Activated naive CD4-positive, alpha-beta T cell treated with anti-CD3 and anti-CD28 coated beads for 36 hours (primary cell): ENCODE data around the gene SLC34A3. TPM values are rescaled to one million over a fixed set of nuclear protein-coding genes. Genes with fewer than 3 reads are reported as not detected.
A peak's percentile ranks its signal among the peaks of the same experiment; 100 is the strongest.
"Not testable (repeated sequence)": the region's sequence is repeated elsewhere in the genome, so short reads cannot be mapped to it uniquely, and the experiment has no call there.

Source experiments
- CTCF ChIA-PET: fragments of 350-600 bp; sonication (Branson Sonifier 250); formaldehyde crosslinking; loops from one replicate; lab custom pipeline; 2021; ENCODE audit warnings: antibody characterized with exemption; lab: Charles Lee
- DNase-seq: peaks from one replicate; pipeline ENCODE4 v3.0.0-alpha.2; 2020
- H3K27ac Mint-ChIP-seq: one replicate; pipeline ENCODE4 v1.8.0; 2021; ENCODE audit warnings: mild to moderate bottlenecking, mixed read lengths
- H3K27me3 Mint-ChIP-seq: one replicate; pipeline ENCODE4 v1.8.0; 2021; ENCODE audit warnings: low read depth, mixed read lengths
- H3K36me3 Mint-ChIP-seq: one replicate; pipeline ENCODE4 v1.8.0; 2021; ENCODE audit warnings: low read depth, mixed read lengths
- H3K4me1 Mint-ChIP-seq: one replicate; pipeline ENCODE4 v1.8.0; 2021; ENCODE audit warnings: low read depth, mixed read lengths
- H3K4me3 Mint-ChIP-seq: one replicate; pipeline ENCODE4 v1.8.0; 2021; ENCODE audit warnings: mild to moderate bottlenecking, moderate library complexity, mixed read lengths
- H3K9me3 Mint-ChIP-seq: one replicate; pipeline ENCODE4 v1.8.0; 2021; ENCODE audit warnings: mixed read lengths
- intact Hi-C: fragments of 100-400 bp; cut with micrococcal nuclease; formaldehyde crosslinking; loops from one replicate; pipeline ENCODE4 v1.15.1; 2023
- total RNA-seq, 2 experiments: library from RNA; stranded (reverse); gene quantifications; one replicate each; pipeline ENCODE4 v1.2.3, GENCODE V29; 2021

SLC34A3 gene
- total RNA-seq, 2 experiments from 2014 or later, result not detected

GRCh38 chr9:137234055-137234697, 3.5 kb downstream of the SLC34A3 start:
- intact Hi-C loops, result no loop called here
- Mint-ChIP-seq H3K4me3 (no peak overlapping the region), H3K36me3 (peaks cover 2% of the 10 kb centered on the region), H3K27ac (no peak overlapping the region), H3K9me3 (no peaks in the 10 kb centered on the region), H3K27me3 (no peaks in the 10 kb centered on the region), H3K4me1 (peaks cover 19% of the 10 kb centered on the region)
- CTCF ChIA-PET, result interaction anchor here (1.4 kb wide), 1 partner anchor 45 kb away, joined by 6 read pairs; the partner anchor contains the start of gene SSNA1
- DNase-seq, result no peak

GRCh38 chr9:137234758-137235423, 4.2 kb downstream of the SLC34A3 start:
- Mint-ChIP-seq H3K4me3 (no peak overlapping the region), H3K27me3 (no peaks in the 10 kb centered on the region), H3K36me3 (peaks cover 2% of the 10 kb centered on the region), H3K9me3 (no peaks in the 10 kb centered on the region), H3K4me1 (peaks cover 23% of the 10 kb centered on the region), H3K27ac (no peak overlapping the region)
- intact Hi-C loops, result loop anchor here (5.0 kb wide), 1 partner anchor 188 kb away; the partner anchor contains the start of gene NPDC1
- CTCF ChIA-PET, result interaction anchor here (1.4 to 2.6 kb wide), 2 partner anchors 46 to 105 kb away, joined by 6 to 10 read pairs; partner anchors contain the start of gene SSNA1
- DNase-seq, result no peak

- peaks cover 2% of the 10 kb centered on the region for H3K36me3 Mint-ChIP-seq
- intact Hi-C loops, result loop anchor here (1.0 to 5.0 kb wide), 2 partner anchors 117 to 188 kb away; partner anchors contain the start of gene NPDC1
Observed at GRCh38 chr9:137235424-137236237, 4.9 kb downstream of the SLC34A3 start.

GRCh38 chr9:137236238-137236935, 5.7 kb downstream of the SLC34A3 start:
- CTCF ChIA-PET, result interaction anchor here (0.6 to 2.6 kb wide), 27 partner anchors 9 to 697 kb away, joined by 3 to 22 read pairs (median 4); partner anchors contain the start of genes ANAPC2, NELFB, RNF208 and RNF224
- H3K4me3 Mint-ChIP-seq, result no peak overlapping the region

More at GRCh38 chr9:137235424-137236237, 4.9 kb downstream of the SLC34A3 start:
- Mint-ChIP-seq H3K27me3 (no peaks in the 10 kb centered on the region), H3K9me3 (no peaks in the 10 kb centered on the region), H3K4me1 (peaks cover 23% of the 10 kb centered on the region), H3K4me3 (no peak overlapping the region), H3K27ac (no peak overlapping the region)
- DNase-seq, result no peak
- CTCF ChIA-PET, result interaction anchor here (1.1 to 2.6 kb wide), 16 partner anchors 9 to 458 kb away, joined by 3 to 22 read pairs (median 6); partner anchors contain the start of genes NELFB, RNF208, RNF224 and SSNA1

GRCh38 chr9:137236936-137237421, 6.3 kb downstream of the SLC34A3 start:
- CTCF ChIA-PET, result interaction anchor here (0.7 to 2.6 kb wide), 26 partner anchors 10 to 698 kb away, joined by 3 to 22 read pairs (median 4); partner anchors contain the start of genes ANAPC2, NELFB, RNF208 and RNF224
- intact Hi-C loops, result loop anchor here (1.0 to 5.0 kb wide), 2 partner anchors 119 to 190 kb away; partner anchors contain the start of gene NPDC1

More at GRCh38 chr9:137236238-137236935, 5.7 kb downstream of the SLC34A3 start:
- peaks cover 23% of the 10 kb centered on the region for H3K4me1 Mint-ChIP-seq
- H3K36me3 Mint-ChIP-seq, result peaks cover 5% of the 10 kb centered on the region
- no peaks in the 10 kb centered on the region for H3K27me3 Mint-ChIP-seq
- peak; percentile 94 for DNase-seq
- no peak overlapping the region for H3K27ac Mint-ChIP-seq
- no peaks in the 10 kb centered on the region for H3K9me3 Mint-ChIP-seq
- intact Hi-C loops, result loop anchor here (1.0 to 5.0 kb wide), 2 partner anchors 118 to 189 kb away; partner anchors contain the start of gene NPDC1

GRCh38 chr9:137237759-137238726, 7.3 kb downstream of the SLC34A3 start:
- Mint-ChIP-seq H3K9me3 (no peaks in the 10 kb centered on the region), H3K4me1 (peaks cover 33% of the 10 kb centered on the region), H3K27ac (no peak overlapping the region), H3K4me3 (no peak overlapping the region), H3K36me3 (peaks cover 18% of the 10 kb centered on the region), H3K27me3 (no peaks in the 10 kb centered on the region)
- intact Hi-C loops, result loop anchor here (5.0 kb wide), 1 partner anchor 191 kb away; the partner anchor contains the start of gene NPDC1
- CTCF ChIA-PET, result interaction anchor here (0.6 to 2.6 kb wide), 8 partner anchors 9 to 142 kb away, joined by 3 to 17 read pairs (median 4); partner anchors contain the start of genes RNF208 and RNF224
- DNase-seq, result no peak

More at GRCh38 chr9:137236936-137237421, 6.3 kb downstream of the SLC34A3 start:
- no peak for DNase-seq
- no peaks in the 10 kb centered on the region for H3K9me3 Mint-ChIP-seq
- no peaks in the 10 kb centered on the region for H3K27me3 Mint-ChIP-seq
- H3K27ac Mint-ChIP-seq, result no peak overlapping the region
- peaks cover 8% of the 10 kb centered on the region for H3K36me3 Mint-ChIP-seq
- H3K4me1 Mint-ChIP-seq, result peaks cover 23% of the 10 kb centered on the region
- H3K4me3 Mint-ChIP-seq, result no peak overlapping the region

GRCh38 chr9:137239541-137240200, 9.0 kb downstream of the SLC34A3 start:
- CTCF ChIA-PET, result interaction anchor here (0.6 to 1.9 kb wide), 3 partner anchors 13 to 181 kb away, joined by 3 to 7 read pairs (median 5); partner anchors contain the start of gene RNF224
- Mint-ChIP-seq H3K4me1 (peaks cover 37% of the 10 kb centered on the region), H3K36me3 (peaks cover 22% of the 10 kb centered on the region), H3K4me3 (peak overlapping the region; percentile 75), H3K27ac (peak overlapping the region; percentile 61)
- intact Hi-C loops, result loop anchor here (5.0 to 10.0 kb wide), 5 partner anchors 37 to 827 kb away; partner anchors contain the start of genes ANAPC2, ENTR1, NPDC1 and PMPCA
- not testable (repeated sequence) for DNase-seq, H3K9me3 Mint-ChIP-seq, H3K27me3 Mint-ChIP-seq

GRCh38 chr9:137240318-137240840, 9.7 kb downstream of the SLC34A3 start:
- CTCF ChIA-PET, result interaction anchor here (1.1 kb wide), 1 partner anchor 111 kb away, joined by 3 read pairs; no protein-coding TSS in a partner anchor
- H3K4me1 Mint-ChIP-seq, result peaks cover 34% of the 10 kb centered on the region

GRCh38 chr9:137240841-137241489, 10.3 kb downstream of the SLC34A3 start, which contains the start of gene TUBB4B:
Gene TUBB4B (plus strand): TSS chr9:137241287. CDS start chr9:137241361, 74 bp downstream.
- H3K36me3 Mint-ChIP-seq, result peaks cover 22% of the 10 kb centered on the region
- H3K4me3 Mint-ChIP-seq, result peak within 1 kb of the TSS; percentile 88
- H3K27ac Mint-ChIP-seq, result peak within 1 kb of the TSS; percentile 94
- peaks cover 34% of the 10 kb centered on the region for H3K4me1 Mint-ChIP-seq
- CTCF ChIA-PET, result interaction anchor here (1.1 kb wide), 1 partner anchor 111 kb away, joined by 3 read pairs; no protein-coding TSS in a partner anchor
- intact Hi-C loops, result loop anchor here (1.0 to 10.0 kb wide), 8 partner anchors 14 to 829 kb away; partner anchors contain the start of genes ANAPC2, ENTR1, NELFB and PMPCA
- H3K27me3 Mint-ChIP-seq, result no peaks in the 10 kb centered on the region
- H3K9me3 Mint-ChIP-seq, result no peaks in the 10 kb centered on the region
- peak; percentile 99 for DNase-seq

More at GRCh38 chr9:137240318-137240840, 9.7 kb downstream of the SLC34A3 start:
- peak overlapping the region; percentile 75 for H3K4me3 Mint-ChIP-seq
- intact Hi-C loops, result loop anchor here (5.0 to 10.0 kb wide), 4 partner anchors 38 to 828 kb away; partner anchors contain the start of genes ANAPC2, ENTR1, PMPCA and SEC16A
- H3K27ac Mint-ChIP-seq, result no peak overlapping the region
- H3K9me3 Mint-ChIP-seq, result no peaks in the 10 kb centered on the region
- peaks cover 22% of the 10 kb centered on the region for H3K36me3 Mint-ChIP-seq
- H3K27me3 Mint-ChIP-seq, result no peaks in the 10 kb centered on the region
- peak; percentile 57 for DNase-seq
